ENCODE data around the gene TAS2R40. TPM values are rescaled to one million over a fixed set of nuclear protein-coding genes. Genes with fewer than 3 reads are reported as not detected.

TAS2R40 gene
- total and polyA plus RNA-seq, 10 of the 15 experiments (the other 5 are each of a cell fraction or from before 2014, with no cell fraction given): not detected

- DNase-seq (ENCODE audit: low read depth, low spot score) (peak; percentile 16), FAIRE-seq (peak; percentile 72), ATAC-seq (peak; percentile 93)
- Histone ChIP-seq H2AFZ (ENCODE audit: control insufficient read depth, low read depth, low read length) (no peak overlapping the region; the same call in 1 of the 2 replicates), H3K9ac (ENCODE audit: control insufficient read depth, insufficient read depth, low read length) (no peak overlapping the region), H3K27ac (ENCODE audit: control insufficient read depth, insufficient read depth) (no peak overlapping the region), H3K79me2 (ENCODE audit: control insufficient read depth, insufficient read depth, low read length) (no peaks in the 10 kb centered on the region), H3K9me3 (replicated peaks; ENCODE audit: control insufficient read depth, insufficient read depth, low read length) (no peaks in the 10 kb centered on the region), H3K4me1 (ENCODE audit: control insufficient read depth, insufficient read depth, low read length) (peaks cover 10% of the 10 kb centered on the region; the same call in 1 of the 2 replicates), H3K27me3 (replicated peaks in 1 of 2; ENCODE audit: control insufficient read depth in 2 of 2, insufficient read depth in 2 of 2, low read length in 1 of 2) (no peaks in the 10 kb centered on the region), H3K4me2 (ENCODE audit: control insufficient read depth, insufficient read depth) (no peak overlapping the region), H4K20me1 (ENCODE audit: control insufficient read depth, insufficient read depth) (no peaks in the 10 kb centered on the region), H3K4me3 (no peak overlapping the region), H3K36me3 (ENCODE audit: control insufficient read depth in 2 of 2, insufficient read depth in 2 of 2, low read length in 1 of 2) (no peaks in the 10 kb centered on the region)
- TF ChIP-seq POLR2AphosphoS5 (IDR thresholded peaks at IDR 0.05; ENCODE audit: low read length) (no peak), CREM (IDR thresholded peaks at IDR 0.05; ENCODE audit: low read depth) (0 out of 2 replicates have a peak, but pooled peaks have one; percentile 21), SMC3 (IDR thresholded peaks at IDR 0.05; ENCODE audit: borderline replicate concordance, low read length) (no peak), POLR2AphosphoS2 (IDR thresholded peaks at IDR 0.05; ENCODE audit: low read depth, low read length) (no peak), SPI1 (IDR thresholded peaks at IDR 0.05; ENCODE audit: borderline replicate concordance, insufficient read depth, low read depth, low read length) (0 out of 2 replicates have a peak, but pooled peaks have one; percentile 2), ZNF622 (IDR thresholded peaks at IDR 0.05) (no peak)
- ChIA-PET RAD21 (ENCODE audit: unreplicated experiment) (no interaction called here), POLR2A (no interaction called here), CTCF (interaction anchor here (1.2 to 9.4 kb wide), 3 partner anchors 17 to 123 kb away, joined by 4 to 66 read pairs (median 7); no protein-coding TSS in a partner anchor), SMC1A (ENCODE audit: uncharacterized antibody, unreplicated experiment) (no interaction called here)
- WGBS (ENCODE audit: insufficient coverage, insufficient replicate concordance, low lambda C conversion rate, missing lambda C conversion rate): 0% methylated on average over 4 of the region's 4 CpGs
- in situ Hi-C loops (cut with MboI) (no loop called here), intact Hi-C loops (cut with micrococcal nuclease; ENCODE audit: unreplicated experiment) (no loop called here)
- no TSS peak for BruUV-seq (replicated peaks)
Observed at GRCh38 chr7:143256932-143257331, 35.1 kb downstream of the TAS2R40 start.

- RAD21 ChIA-PET (ENCODE audit: unreplicated experiment): no interaction called here
- POLR2A ChIA-PET: no interaction called here
- no peak overlapping the region for H3K27ac ChIP-seq (ENCODE audit: control insufficient read depth, insufficient read depth)
- SMC1A ChIA-PET (ENCODE audit: uncharacterized antibody, unreplicated experiment): interaction anchor here (0.6 to 1.9 kb wide), 5 partner anchors 8 to 57 kb away, joined by 3 to 10 read pairs (median 7); no protein-coding TSS in a partner anchor
- TF ChIP-seq CHD2 (IDR thresholded peaks at IDR 0.05; ENCODE audit: borderline replicate concordance, low read depth, low read length) (no peak), CHD1 (IDR thresholded peaks at IDR 0.05; ENCODE audit: low read depth, low read length) (no peak)
- no peak overlapping the region for H3K9ac ChIP-seq (ENCODE audit: control insufficient read depth, insufficient read depth, low read length)
- no peak for DNase-seq (ENCODE audit: low read depth, low spot score)
- no peaks in the 10 kb centered on the region for H3K9me3 ChIP-seq (replicated peaks; ENCODE audit: control insufficient read depth, insufficient read depth, low read length)
- WGBS (ENCODE audit: insufficient coverage, insufficient replicate concordance, low lambda C conversion rate, missing lambda C conversion rate): 75% methylated on average over 5 of the region's 5 CpGs
- H3K4me3 ChIP-seq: no peak overlapping the region
- peaks cover 10% of the 10 kb centered on the region; the same call in 1 of the 2 replicates for H3K4me1 ChIP-seq (ENCODE audit: control insufficient read depth, insufficient read depth, low read length)
- CTCF ChIA-PET: interaction anchor here (0.6 to 1.7 kb wide), 4 partner anchors 48 to 158 kb away, joined by 3 to 7 read pairs (median 4); no protein-coding TSS in a partner anchor
- no peak overlapping the region for H2AFZ ChIP-seq (ENCODE audit: control insufficient read depth, low read depth, low read length)
- no TSS peak for BruUV-seq (replicated peaks)
- H3K27me3 ChIP-seq (replicated peaks in 1 of 2; ENCODE audit: control insufficient read depth in 2 of 2, insufficient read depth in 2 of 2, low read length in 1 of 2): no peaks in the 10 kb centered on the region
- H3K4me2 ChIP-seq (ENCODE audit: control insufficient read depth, insufficient read depth): no peak overlapping the region
- no peak for ATAC-seq
- in situ Hi-C loops (cut with MboI) (no loop called here), intact Hi-C loops (cut with micrococcal nuclease; ENCODE audit: unreplicated experiment) (no loop called here)
- H3K36me3 ChIP-seq (ENCODE audit: control insufficient read depth in 2 of 2, insufficient read depth in 2 of 2, low read length in 1 of 2): no peaks in the 10 kb centered on the region
- no peak for FAIRE-seq
- H4K20me1 ChIP-seq (ENCODE audit: control insufficient read depth, insufficient read depth): no peaks in the 10 kb centered on the region
- H3K79me2 ChIP-seq (ENCODE audit: control insufficient read depth, insufficient read depth, low read length): no peaks in the 10 kb centered on the region
Observed at GRCh38 chr7:143257501-143257900, 35.7 kb downstream of the TAS2R40 start.
